HepG2 (cell line): ENCODE data around the gene ZIM2. TPM values are rescaled to one million over a fixed set of nuclear protein-coding genes. Genes with fewer than 3 reads are reported as not detected.

ENCODE experiments used
- BRD4 ChIP-seq: sonication (generic); formaldehyde crosslinking; IDR thresholded peaks from 2 replicates; pipeline ENCODE4 v1.4.0; 2020; ENCODE audit warnings: missing genetic modification reagents
- ETV6 ChIP-seq: sonication (generic); formaldehyde crosslinking; conservative IDR thresholded peaks from 2 replicates; pipeline ENCODE4 v1.4.0; 2020; ENCODE audit warnings: missing genetic modification reagents
- HOXA9 ChIP-seq: sonication (generic); formaldehyde crosslinking; IDR thresholded peaks from 2 replicates; pipeline ENCODE4 v1.8.1; 2022; ENCODE audit warnings: missing genetic modification reagents, mild to moderate bottlenecking, moderate library complexity, borderline replicate concordance
- HOXD1 ChIP-seq: sonication (generic); formaldehyde crosslinking; IDR thresholded peaks from 2 replicates; pipeline ENCODE4 v1.5.0; 2020; ENCODE audit warnings: missing genetic modification reagents
- ISX ChIP-seq: sonication (generic); formaldehyde crosslinking; conservative IDR thresholded peaks from 2 replicates; pipeline ENCODE4 v1.5.0; 2020; ENCODE audit warnings: missing genetic modification reagents
- JUNB ChIP-seq: sonication (generic); formaldehyde crosslinking; IDR thresholded peaks from 2 replicates; pipeline ENCODE4 v1.8.0; 2022; ENCODE audit warnings: missing genetic modification reagents, mild to moderate bottlenecking, borderline replicate concordance
- MEIS1 ChIP-seq: sonication (generic); formaldehyde crosslinking; IDR thresholded peaks from 2 replicates; pipeline ENCODE4 v1.9.0; 2021; ENCODE audit warnings: mild to moderate bottlenecking, missing genetic modification reagents, moderate library complexity, borderline replicate concordance
- NR2F2 ChIP-seq: IDR thresholded peaks from 2 replicates; pipeline ENCODE4 v1.6.1; 2012; ENCODE audit warnings: low read depth, inconsistent platforms, borderline replicate concordance
- RBM39 ChIP-seq: fragments of 200-400 bp; formaldehyde crosslinking; IDR thresholded peaks from one replicate; pipeline ENCODE4 v1.6.1; 2018; ENCODE audit warnings: antibody characterized with exemption, mild to moderate bottlenecking, low read depth, low read length; ENCODE audit not compliant: poor library complexity, severe bottlenecking
- TEAD2 ChIP-seq: sonication (generic); formaldehyde crosslinking; IDR thresholded peaks from 2 replicates; pipeline ENCODE4 v1.9.0; 2021; ENCODE audit warnings: missing genetic modification reagents
- ZNF652 ChIP-seq: IDR thresholded peaks from 2 replicates; pipeline ENCODE4 v1.6.1; 2016; ENCODE audit warnings: low read depth, borderline replicate concordance
- ZNF766 ChIP-seq: sonication (generic); formaldehyde crosslinking; IDR thresholded peaks from 2 replicates; pipeline ENCODE4 v1.5.0; 2020; ENCODE audit warnings: missing genetic modification reagents, borderline replicate concordance
- ZNF891 ChIP-seq: sonication (generic); formaldehyde crosslinking; IDR thresholded peaks from 2 replicates; pipeline ENCODE4 v1.5.0; 2020; ENCODE audit warnings: mild to moderate bottlenecking, missing genetic modification reagents
- polyA plus RNA-seq, 8 experiments: library from polyadenylated mRNA; depleted of rRNA in 3 of 8; stranded (reverse) in 7 of 8; unstranded in 1 of 8; fragments of >200 nt; fragmentation: Illumina TruSeq in 4 of 8; extraction: Trizol in 4 of 8; gene quantifications; 2 replicates each; pipeline versions ENCODE4 v1.2.1 to v1.2.3, GENCODE V29; 2011 to 2016; ENCODE audit warnings: low read depth in 4 of 8, missing spikeins in 1 of 8, mixed read lengths in 1 of 8; ENCODE audit not compliant: insufficient read depth in 1 of 8
- total RNA-seq, 5 experiments: library from RNA; depleted of rRNA; stranded (reverse); fragments of >200 nt; fragmentation: Illumina TruSeq; extraction: Trizol; gene quantifications; 2 replicates each; pipeline ENCODE4 v1.2.3, GENCODE V29; 2016; ENCODE audit warnings: low read depth in 1 of 5
- TF ChIP-seq, protein P1 (sequence below): sonication (generic); formaldehyde crosslinking; IDR thresholded peaks from 2 replicates; pipeline ENCODE4 v1.4.0; 2020; ENCODE audit warnings: mild to moderate bottlenecking, missing genetic modification reagents
- TF ChIP-seq, protein P2 (sequence below): IDR thresholded peaks from 2 replicates; pipeline ENCODE4 v1.6.1; 2016; ENCODE audit warnings: missing compliant biosample characterization, missing genetic modification reagents, borderline replicate concordance
- TF ChIP-seq, protein P3 (sequence below): sonication (generic); formaldehyde crosslinking; IDR thresholded peaks from 2 replicates; pipeline ENCODE4 v1.4.0; 2020; ENCODE audit warnings: low read depth, mild to moderate bottlenecking, missing genetic modification reagents
- TF ChIP-seq, protein P4 (sequence below): sonication (generic); formaldehyde crosslinking; IDR thresholded peaks from 2 replicates; pipeline ENCODE4 v1.4.0; 2020; ENCODE audit warnings: missing genetic modification reagents
- TF ChIP-seq, protein P5 (sequence below): sonication (generic); formaldehyde crosslinking; IDR thresholded peaks from 2 replicates; pipeline ENCODE4 v1.4.0; 2020; ENCODE audit warnings: missing genetic modification reagents

Gene ZIM2
- total and polyA plus RNA-seq, 2 of the 13 experiments (the other 11 are each of a cell fraction or from before 2014, with no cell fraction given): 7.2 to 10.3 TPM

DNA sequence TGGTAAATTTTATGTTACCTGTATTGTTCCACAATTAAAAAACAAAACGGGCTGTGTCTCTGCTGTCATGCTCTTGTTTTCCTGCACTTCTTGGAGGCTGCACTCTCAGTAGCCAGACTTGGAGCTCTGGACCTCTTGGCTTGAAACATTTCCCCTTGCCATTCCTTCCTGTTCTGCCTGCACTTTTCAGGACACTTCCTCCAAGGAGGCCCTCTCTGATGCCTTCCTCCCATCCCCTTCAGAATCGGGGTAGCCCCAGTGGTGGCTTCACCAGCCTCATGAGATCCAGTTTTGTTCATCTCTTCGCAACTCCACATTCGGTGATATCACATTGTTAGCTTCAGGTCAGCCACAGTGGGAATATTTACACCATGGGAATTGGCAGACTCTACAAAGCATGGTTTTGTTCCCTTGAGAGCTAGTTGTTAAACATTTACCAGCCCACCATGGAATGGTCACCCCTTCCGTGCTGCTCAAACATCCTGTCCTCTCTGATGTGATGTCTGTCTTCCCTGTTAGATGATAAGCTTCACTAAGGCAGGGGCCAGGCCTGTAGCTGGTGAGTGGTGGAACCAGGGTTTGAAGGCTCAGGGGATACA is 40.2 kb upstream of the ZIM2 start (continued):
- no peak for TF ChIP-seq TEAD2 (CRISPR knock-in tag)
- peak; percentile 77; the same call in 1 of the 2 replicates for TF ChIP-seq BRD4 (CRISPR knock-in tag)
- no peak for TF ChIP-seq ETV6 (CRISPR knock-in tag)
- no peak for TF ChIP-seq ZNF766 (CRISPR knock-in tag)
- TF ChIP-seq, protein P1, sequence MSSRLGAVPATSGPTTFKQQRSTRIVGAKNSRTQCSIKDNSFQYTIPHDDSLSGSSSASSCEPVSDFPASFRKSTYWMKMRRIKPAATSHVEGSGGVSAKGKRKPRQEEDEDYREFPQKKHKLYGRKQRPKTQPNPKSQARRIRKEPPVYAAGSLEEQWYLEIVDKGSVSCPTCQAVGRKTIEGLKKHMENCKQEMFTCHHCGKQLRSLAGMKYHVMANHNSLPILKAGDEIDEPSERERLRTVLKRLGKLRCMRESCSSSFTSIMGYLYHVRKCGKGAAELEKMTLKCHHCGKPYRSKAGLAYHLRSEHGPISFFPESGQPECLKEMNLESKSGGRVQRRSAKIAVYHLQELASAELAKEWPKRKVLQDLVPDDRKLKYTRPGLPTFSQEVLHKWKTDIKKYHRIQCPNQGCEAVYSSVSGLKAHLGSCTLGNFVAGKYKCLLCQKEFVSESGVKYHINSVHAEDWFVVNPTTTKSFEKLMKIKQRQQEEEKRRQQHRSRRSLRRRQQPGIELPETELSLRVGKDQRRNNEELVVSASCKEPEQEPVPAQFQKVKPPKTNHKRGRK: no peak
- peak; percentile 75; the same call in 1 of the 2 replicates for TF ChIP-seq NR2F2
- TF ChIP-seq ISX: no peak
- TF ChIP-seq HOXD1 (CRISPR knock-in tag): no peak
- TF ChIP-seq, protein P2, sequence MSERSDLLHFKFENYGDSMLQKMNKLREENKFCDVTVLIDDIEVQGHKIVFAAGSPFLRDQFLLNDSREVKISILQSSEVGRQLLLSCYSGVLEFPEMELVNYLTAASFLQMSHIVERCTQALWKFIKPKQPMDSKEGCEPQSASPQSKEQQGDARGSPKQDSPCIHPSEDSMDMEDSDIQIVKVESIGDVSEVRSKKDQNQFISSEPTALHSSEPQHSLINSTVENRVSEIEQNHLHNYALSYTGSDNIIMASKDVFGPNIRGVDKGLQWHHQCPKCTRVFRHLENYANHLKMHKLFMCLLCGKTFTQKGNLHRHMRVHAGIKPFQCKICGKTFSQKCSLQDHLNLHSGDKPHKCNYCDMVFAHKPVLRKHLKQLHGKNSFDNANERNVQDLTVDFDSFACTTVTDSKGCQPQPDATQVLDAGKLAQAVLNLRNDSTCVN (CRISPR knock-in tag): peak; percentile 73; the same call in 1 of the 2 replicates
- TF ChIP-seq JUNB (CRISPR knock-in tag): 0 out of 2 replicates have a peak, but pooled peaks have one; percentile 4
- TF ChIP-seq RBM39: no peak
- peak; percentile 64; the same call in 1 of the 2 replicates for TF ChIP-seq MEIS1 (CRISPR knock-in tag)
- TF ChIP-seq, protein P3, sequence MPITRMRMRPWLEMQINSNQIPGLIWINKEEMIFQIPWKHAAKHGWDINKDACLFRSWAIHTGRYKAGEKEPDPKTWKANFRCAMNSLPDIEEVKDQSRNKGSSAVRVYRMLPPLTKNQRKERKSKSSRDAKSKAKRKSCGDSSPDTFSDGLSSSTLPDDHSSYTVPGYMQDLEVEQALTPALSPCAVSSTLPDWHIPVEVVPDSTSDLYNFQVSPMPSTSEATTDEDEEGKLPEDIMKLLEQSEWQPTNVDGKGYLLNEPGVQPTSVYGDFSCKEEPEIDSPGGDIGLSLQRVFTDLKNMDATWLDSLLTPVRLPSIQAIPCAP (CRISPR knock-in tag): no peak
- peak; percentile 44; the same call in 1 of the 2 replicates for TF ChIP-seq ZNF891 (CRISPR knock-in tag)
- TF ChIP-seq, protein P4, sequence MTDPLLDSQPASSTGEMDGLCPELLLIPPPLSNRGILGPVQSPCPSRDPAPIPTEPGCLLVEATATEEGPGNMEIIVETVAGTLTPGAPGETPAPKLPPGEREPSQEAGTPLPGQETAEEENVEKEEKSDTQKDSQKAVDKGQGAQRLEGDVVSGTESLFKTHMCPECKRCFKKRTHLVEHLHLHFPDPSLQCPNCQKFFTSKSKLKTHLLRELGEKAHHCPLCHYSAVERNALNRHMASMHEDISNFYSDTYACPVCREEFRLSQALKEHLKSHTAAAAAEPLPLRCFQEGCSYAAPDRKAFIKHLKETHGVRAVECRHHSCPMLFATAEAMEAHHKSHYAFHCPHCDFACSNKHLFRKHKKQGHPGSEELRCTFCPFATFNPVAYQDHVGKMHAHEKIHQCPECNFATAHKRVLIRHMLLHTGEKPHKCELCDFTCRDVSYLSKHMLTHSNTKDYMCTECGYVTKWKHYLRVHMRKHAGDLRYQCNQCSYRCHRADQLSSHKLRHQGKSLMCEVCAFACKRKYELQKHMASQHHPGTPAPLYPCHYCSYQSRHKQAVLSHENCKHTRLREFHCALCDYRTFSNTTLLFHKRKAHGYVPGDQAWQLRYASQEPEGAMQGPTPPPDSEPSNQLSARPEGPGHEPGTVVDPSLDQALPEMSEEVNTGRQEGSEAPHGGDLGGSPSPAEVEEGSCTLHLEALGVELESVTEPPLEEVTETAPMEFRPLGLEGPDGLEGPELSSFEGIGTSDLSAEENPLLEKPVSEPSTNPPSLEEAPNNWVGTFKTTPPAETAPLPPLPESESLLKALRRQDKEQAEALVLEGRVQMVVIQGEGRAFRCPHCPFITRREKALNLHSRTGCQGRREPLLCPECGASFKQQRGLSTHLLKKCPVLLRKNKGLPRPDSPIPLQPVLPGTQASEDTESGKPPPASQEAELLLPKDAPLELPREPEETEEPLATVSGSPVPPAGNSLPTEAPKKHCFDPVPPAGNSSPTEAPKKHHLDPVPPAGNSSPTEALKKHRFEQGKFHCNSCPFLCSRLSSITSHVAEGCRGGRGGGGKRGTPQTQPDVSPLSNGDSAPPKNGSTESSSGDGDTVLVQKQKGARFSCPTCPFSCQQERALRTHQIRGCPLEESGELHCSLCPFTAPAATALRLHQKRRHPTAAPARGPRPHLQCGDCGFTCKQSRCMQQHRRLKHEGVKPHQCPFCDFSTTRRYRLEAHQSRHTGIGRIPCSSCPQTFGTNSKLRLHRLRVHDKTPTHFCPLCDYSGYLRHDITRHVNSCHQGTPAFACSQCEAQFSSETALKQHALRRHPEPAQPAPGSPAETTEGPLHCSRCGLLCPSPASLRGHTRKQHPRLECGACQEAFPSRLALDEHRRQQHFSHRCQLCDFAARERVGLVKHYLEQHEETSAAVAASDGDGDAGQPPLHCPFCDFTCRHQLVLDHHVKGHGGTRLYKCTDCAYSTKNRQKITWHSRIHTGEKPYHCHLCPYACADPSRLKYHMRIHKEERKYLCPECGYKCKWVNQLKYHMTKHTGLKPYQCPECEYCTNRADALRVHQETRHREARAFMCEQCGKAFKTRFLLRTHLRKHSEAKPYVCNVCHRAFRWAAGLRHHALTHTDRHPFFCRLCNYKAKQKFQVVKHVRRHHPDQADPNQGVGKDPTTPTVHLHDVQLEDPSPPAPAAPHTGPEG (CRISPR knock-in tag): no peak
- peak; percentile 82 for TF ChIP-seq ZNF652 (CRISPR knock-in tag)
- TF ChIP-seq, protein P5, sequence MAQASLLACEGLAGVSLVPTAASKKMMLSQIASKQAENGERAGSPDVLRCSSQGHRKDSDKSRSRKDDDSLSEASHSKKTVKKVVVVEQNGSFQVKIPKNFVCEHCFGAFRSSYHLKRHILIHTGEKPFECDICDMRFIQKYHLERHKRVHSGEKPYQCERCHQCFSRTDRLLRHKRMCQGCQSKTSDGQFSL (CRISPR knock-in tag): no peak
- TF ChIP-seq HOXA9 (CRISPR knock-in tag): no peak
